WTC11 (cell line): Measurements from ENCODE around the gene ADRA2C. TPM values are rescaled to one million over a fixed set of nuclear protein-coding genes. Genes with fewer than 3 reads are reported as not detected.

ENCODE experiments used
- ATAC-seq: fragments of 200-7000 bp; cut with Tn5 transposase; 2 replicates; pipeline ENCODE4 v1.10.0; 2021; ENCODE audit warnings: mild to moderate bottlenecking, moderate library complexity
- CTCF ChIA-PET: fragments of 300-600 bp; sonication (Branson Sonifier 250); formaldehyde crosslinking; loops from one replicate; lab custom pipeline; 2021; ENCODE audit warnings: antibody characterized with exemption; lab: Charles Lee
- POLR2A ChIA-PET: fragments of 350-600 bp; sonication (Branson Sonifier 250); formaldehyde crosslinking; loops from one replicate; lab custom pipeline; 2021; ENCODE audit warnings: antibody characterized with exemption; lab: Charles Lee
- DNase-seq: peaks from one replicate; pipeline ENCODE4 v3.0.0; 2021; ENCODE audit warnings: low spot score
- H3K27ac Mint-ChIP-seq: 2 replicates; pipeline ENCODE4 v1.8.0; 2021; ENCODE audit warnings: mixed read lengths
- H3K27me3 Mint-ChIP-seq: 2 replicates; pipeline ENCODE4 v1.8.0; 2021; ENCODE audit warnings: low read depth, mild to moderate bottlenecking, moderate library complexity, mixed read lengths
- H3K36me3 Mint-ChIP-seq: 2 replicates; pipeline ENCODE4 v1.8.0; 2021; ENCODE audit warnings: mixed read lengths
- H3K4me1 Mint-ChIP-seq: 2 replicates; pipeline ENCODE4 v1.8.0; 2022; ENCODE audit warnings: mixed read lengths
- H3K4me3 Mint-ChIP-seq: 2 replicates; pipeline ENCODE4 v1.8.0; 2021; ENCODE audit warnings: mild to moderate bottlenecking, moderate library complexity, mixed read lengths
- H3K9me3 Mint-ChIP-seq: 2 replicates; pipeline ENCODE4 v1.8.0; 2021; ENCODE audit warnings: mixed read lengths
- E2F4 ChIP-seq: sonication (generic); formaldehyde crosslinking; IDR thresholded peaks from 2 replicates; pipeline ENCODE4 v1.8.1; 2022; ENCODE audit warnings: low read depth, mild to moderate bottlenecking, moderate library complexity, missing genetic modification reagents, borderline replicate concordance
- EMX1 ChIP-seq: fragments of 250-450 bp; sonication (Bioruptor Pico); IDR thresholded peaks from 2 replicates; pipeline ENCODE4 v1.8.0; 2021; ENCODE audit warnings: mild to moderate bottlenecking
- ETV6 ChIP-seq: sonication (generic); formaldehyde crosslinking; IDR thresholded peaks from 2 replicates; pipeline ENCODE4 v1.8.1; 2022; ENCODE audit warnings: mild to moderate bottlenecking, missing genetic modification reagents
- FOXP1 ChIP-seq: sonication (generic); formaldehyde crosslinking; IDR thresholded peaks from 2 replicates; pipeline ENCODE4 v1.8.0; 2022; ENCODE audit warnings: missing genetic modification reagents, mild to moderate bottlenecking, moderate library complexity, borderline replicate concordance
- GABPB1 ChIP-seq: sonication (generic); formaldehyde crosslinking; IDR thresholded peaks from 2 replicates; pipeline ENCODE4 v1.8.1; 2023; ENCODE audit warnings: mild to moderate bottlenecking, missing genetic modification reagents
- GRHL2 ChIP-seq: fragments of 250-450 bp; sonication (Bioruptor Pico); IDR thresholded peaks from 2 replicates; pipeline ENCODE4 v1.8.0; 2022; ENCODE audit warnings: mild to moderate bottlenecking, moderate library complexity; ENCODE audit not compliant: insufficient replicate concordance, severe bottlenecking
- USF1 ChIP-seq: sonication (generic); formaldehyde crosslinking; IDR thresholded peaks from 2 replicates; pipeline ENCODE4 v1.8.0; 2022; ENCODE audit warnings: mild to moderate bottlenecking, missing genetic modification reagents
- ZBTB21 ChIP-seq: sonication (generic); formaldehyde crosslinking; IDR thresholded peaks from 2 replicates; pipeline ENCODE4 v1.8.1; 2023; ENCODE audit warnings: mild to moderate bottlenecking, missing genetic modification reagents, borderline replicate concordance
- ZNF512 ChIP-seq: sonication (generic); formaldehyde crosslinking; IDR thresholded peaks from 2 replicates; pipeline ENCODE4 v1.8.1; 2022; ENCODE audit warnings: missing genetic modification reagents, borderline replicate concordance
- ZNF671 ChIP-seq: fragments of 250-450 bp; sonication (Bioruptor Pico); IDR thresholded peaks from 2 replicates; pipeline ENCODE4 v1.8.0; 2021; ENCODE audit warnings: mild to moderate bottlenecking
- ZSCAN18 ChIP-seq: fragments of 250-450 bp; sonication (Bioruptor Pico); IDR thresholded peaks from 2 replicates; pipeline ENCODE4 v2.1.2; 2022; ENCODE audit warnings: mild to moderate bottlenecking, moderate library complexity
- total RNA-seq: library from RNA; stranded (reverse); gene quantifications from 3 replicates; pipeline ENCODE4 v1.2.3, GENCODE V29; 2021
- TF ChIP-seq, protein P1 (sequence below): sonication (generic); formaldehyde crosslinking; IDR thresholded peaks from 2 replicates; pipeline ENCODE4 v1.8.0; 2023; ENCODE audit warnings: missing genetic modification reagents, mild to moderate bottlenecking, borderline replicate concordance
- TF ChIP-seq, protein P2 (sequence below): sonication (generic); formaldehyde crosslinking; IDR thresholded peaks from 2 replicates; pipeline ENCODE4 v1.8.0; 2022; ENCODE audit warnings: mild to moderate bottlenecking, missing genetic modification reagents

The ADRA2C gene
- total RNA-seq, 1 experiment from 2014 or later: 21.8 TPM

DNA sequence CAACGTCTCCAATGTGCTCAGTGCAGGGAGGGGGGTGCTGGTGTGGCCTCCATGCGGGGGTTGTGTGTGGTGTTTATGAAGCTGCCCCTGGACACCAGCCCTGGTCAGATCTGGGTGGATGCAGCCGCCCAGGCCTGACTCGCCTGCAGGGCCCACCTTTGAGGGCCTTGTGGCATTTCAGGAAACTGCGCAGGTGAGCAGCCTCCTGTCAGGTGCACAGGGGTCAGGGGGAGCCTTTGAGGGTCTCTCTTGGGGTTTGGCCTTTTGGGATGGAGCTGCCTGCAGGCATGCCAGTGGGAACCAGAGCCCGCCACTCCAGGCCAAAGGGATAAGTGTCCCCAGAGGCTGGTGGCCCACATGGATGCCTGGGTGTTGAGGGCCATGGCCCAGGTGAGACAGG is 45.4 kb downstream of the ADRA2C start (continued):
- TF ChIP-seq, protein P1, sequence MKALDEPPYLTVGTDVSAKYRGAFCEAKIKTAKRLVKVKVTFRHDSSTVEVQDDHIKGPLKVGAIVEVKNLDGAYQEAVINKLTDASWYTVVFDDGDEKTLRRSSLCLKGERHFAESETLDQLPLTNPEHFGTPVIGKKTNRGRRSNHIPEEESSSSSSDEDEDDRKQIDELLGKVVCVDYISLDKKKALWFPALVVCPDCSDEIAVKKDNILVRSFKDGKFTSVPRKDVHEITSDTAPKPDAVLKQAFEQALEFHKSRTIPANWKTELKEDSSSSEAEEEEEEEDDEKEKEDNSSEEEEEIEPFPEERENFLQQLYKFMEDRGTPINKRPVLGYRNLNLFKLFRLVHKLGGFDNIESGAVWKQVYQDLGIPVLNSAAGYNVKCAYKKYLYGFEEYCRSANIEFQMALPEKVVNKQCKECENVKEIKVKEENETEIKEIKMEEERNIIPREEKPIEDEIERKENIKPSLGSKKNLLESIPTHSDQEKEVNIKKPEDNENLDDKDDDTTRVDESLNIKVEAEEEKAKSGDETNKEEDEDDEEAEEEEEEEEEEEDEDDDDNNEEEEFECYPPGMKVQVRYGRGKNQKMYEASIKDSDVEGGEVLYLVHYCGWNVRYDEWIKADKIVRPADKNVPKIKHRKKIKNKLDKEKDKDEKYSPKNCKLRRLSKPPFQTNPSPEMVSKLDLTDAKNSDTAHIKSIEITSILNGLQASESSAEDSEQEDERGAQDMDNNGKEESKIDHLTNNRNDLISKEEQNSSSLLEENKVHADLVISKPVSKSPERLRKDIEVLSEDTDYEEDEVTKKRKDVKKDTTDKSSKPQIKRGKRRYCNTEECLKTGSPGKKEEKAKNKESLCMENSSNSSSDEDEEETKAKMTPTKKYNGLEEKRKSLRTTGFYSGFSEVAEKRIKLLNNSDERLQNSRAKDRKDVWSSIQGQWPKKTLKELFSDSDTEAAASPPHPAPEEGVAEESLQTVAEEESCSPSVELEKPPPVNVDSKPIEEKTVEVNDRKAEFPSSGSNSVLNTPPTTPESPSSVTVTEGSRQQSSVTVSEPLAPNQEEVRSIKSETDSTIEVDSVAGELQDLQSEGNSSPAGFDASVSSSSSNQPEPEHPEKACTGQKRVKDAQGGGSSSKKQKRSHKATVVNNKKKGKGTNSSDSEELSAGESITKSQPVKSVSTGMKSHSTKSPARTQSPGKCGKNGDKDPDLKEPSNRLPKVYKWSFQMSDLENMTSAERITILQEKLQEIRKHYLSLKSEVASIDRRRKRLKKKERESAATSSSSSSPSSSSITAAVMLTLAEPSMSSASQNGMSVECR (CRISPR knock-in tag): no peak

- Mint-ChIP-seq H3K4me3 (no peak overlapping the region), H3K4me1 (peaks cover 14% of the 10 kb centered on the region), H3K36me3 (no peaks in the 10 kb centered on the region), H3K9me3 (peaks cover 9% of the 10 kb centered on the region), H3K27ac (no peak overlapping the region), H3K27me3 (peaks cover 10% of the 10 kb centered on the region)
- POLR2A ChIA-PET: no interaction called here
- ATAC-seq (no peak), DNase-seq (no peak)
- CTCF ChIA-PET: interaction anchor here (1.0 to 1.4 kb wide), 2 partner anchors 19 to 68 kb away, joined by 4 to 5 read pairs; no protein-coding TSS in a partner anchor
- TF ChIP-seq GABPB1 (CRISPR knock-in tag) (0 out of 2 replicates have a peak, but pooled peaks have one; percentile 37), ZNF671 (no peak)
Measured at GRCh38 chr4:3812211-3812934, 46.2 kb downstream of the ADRA2C start.

- POLR2A ChIA-PET: no interaction called here
- Mint-ChIP-seq H3K4me1 (peaks cover 4% of the 10 kb centered on the region), H3K36me3 (no peaks in the 10 kb centered on the region), H3K27me3 (peaks cover 7% of the 10 kb centered on the region), H3K4me3 (no peak overlapping the region), H3K9me3 (peaks cover 9% of the 10 kb centered on the region), H3K27ac (no peak overlapping the region)
- CTCF ChIA-PET: interaction anchor here (1.0 to 1.4 kb wide), 2 partner anchors 20 to 67 kb away, joined by 4 to 5 read pairs; no protein-coding TSS in a partner anchor
- ATAC-seq (no peak), DNase-seq (no peak)
- TF ChIP-seq E2F4 (CRISPR knock-in tag) (no peak), ETV6 (CRISPR knock-in tag) (no peak), EMX1 (CRISPR knock-in tag) (no peak), USF1 (no peak), ZBTB21 (no peak), ZNF512 (CRISPR knock-in tag) (no peak), ZSCAN18 (CRISPR knock-in tag) (no peak), FOXP1 (CRISPR knock-in tag) (no peak), GRHL2 (CRISPR knock-in tag) (no peak)
- TF ChIP-seq, protein P1 (CRISPR knock-in tag): no peak
- TF ChIP-seq, protein P2, sequence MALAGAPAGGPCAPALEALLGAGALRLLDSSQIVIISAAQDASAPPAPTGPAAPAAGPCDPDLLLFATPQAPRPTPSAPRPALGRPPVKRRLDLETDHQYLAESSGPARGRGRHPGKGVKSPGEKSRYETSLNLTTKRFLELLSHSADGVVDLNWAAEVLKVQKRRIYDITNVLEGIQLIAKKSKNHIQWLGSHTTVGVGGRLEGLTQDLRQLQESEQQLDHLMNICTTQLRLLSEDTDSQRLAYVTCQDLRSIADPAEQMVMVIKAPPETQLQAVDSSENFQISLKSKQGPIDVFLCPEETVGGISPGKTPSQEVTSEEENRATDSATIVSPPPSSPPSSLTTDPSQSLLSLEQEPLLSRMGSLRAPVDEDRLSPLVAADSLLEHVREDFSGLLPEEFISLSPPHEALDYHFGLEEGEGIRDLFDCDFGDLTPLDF (CRISPR knock-in tag): no peak
Measured at GRCh38 chr4:3813151-3814052, 47.2 kb downstream of the ADRA2C start.
